Thyroid gland (tissue), 4 donors: Measurements from ENCODE around the gene TRAK2.

Experiments
- POLR2A ChIP-seq, 2 donors: fragments of 450-650 bp; IDR thresholded peaks; one replicate each; pipeline ENCODE4 v1.6.1; 2017; ENCODE audit warnings: antibody characterized with exemption in 2 of 2, mild to moderate bottlenecking in 2 of 2, moderate library complexity in 1 of 2
- TF ChIP-seq, protein P1 (sequence below), 6 experiments: fragments of 200-600 bp in 3 of 6; fragments of 450-650 bp in 3 of 6; sonication (generic) in 3 of 6; IDR thresholded peaks; one replicate each; pipeline ENCODE4 v1.5.1; 2016 to 2019; ENCODE audit warnings: antibody characterized with exemption in 6 of 6, mild to moderate bottlenecking in 2 of 6, inconsistent platforms in 1 of 6, moderate library complexity in 1 of 6

DNA sequence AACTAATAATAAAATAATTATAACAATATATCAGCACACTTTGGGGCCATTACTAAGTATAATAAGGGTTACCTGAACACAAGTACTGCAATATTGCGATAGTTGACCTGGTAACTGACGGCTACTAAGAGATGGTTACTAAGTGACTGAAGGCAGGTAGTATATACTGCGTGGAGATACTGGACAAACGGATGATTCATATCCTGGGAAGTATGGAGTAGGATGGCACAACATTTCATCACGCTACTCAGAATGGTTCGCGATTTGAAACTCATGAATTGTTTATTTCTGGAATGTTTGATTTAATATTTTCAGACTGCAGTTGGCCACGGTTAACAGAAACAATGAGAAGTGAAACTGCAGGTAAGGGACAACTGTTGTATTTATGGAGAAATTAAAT lies 54.7 kb downstream of the TRAK2 start:
- TF ChIP-seq, protein P1, sequence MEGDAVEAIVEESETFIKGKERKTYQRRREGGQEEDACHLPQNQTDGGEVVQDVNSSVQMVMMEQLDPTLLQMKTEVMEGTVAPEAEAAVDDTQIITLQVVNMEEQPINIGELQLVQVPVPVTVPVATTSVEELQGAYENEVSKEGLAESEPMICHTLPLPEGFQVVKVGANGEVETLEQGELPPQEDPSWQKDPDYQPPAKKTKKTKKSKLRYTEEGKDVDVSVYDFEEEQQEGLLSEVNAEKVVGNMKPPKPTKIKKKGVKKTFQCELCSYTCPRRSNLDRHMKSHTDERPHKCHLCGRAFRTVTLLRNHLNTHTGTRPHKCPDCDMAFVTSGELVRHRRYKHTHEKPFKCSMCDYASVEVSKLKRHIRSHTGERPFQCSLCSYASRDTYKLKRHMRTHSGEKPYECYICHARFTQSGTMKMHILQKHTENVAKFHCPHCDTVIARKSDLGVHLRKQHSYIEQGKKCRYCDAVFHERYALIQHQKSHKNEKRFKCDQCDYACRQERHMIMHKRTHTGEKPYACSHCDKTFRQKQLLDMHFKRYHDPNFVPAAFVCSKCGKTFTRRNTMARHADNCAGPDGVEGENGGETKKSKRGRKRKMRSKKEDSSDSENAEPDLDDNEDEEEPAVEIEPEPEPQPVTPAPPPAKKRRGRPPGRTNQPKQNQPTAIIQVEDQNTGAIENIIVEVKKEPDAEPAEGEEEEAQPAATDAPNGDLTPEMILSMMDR (IDR thresholded peaks at IDR 0.05) = no peak
- TF ChIP-seq POLR2A (IDR thresholded peaks at IDR 0.05) = no peak
